Stimulated activated CD4-positive, alpha-beta T cell treated with anti-CD3 and anti-CD28 coated beads, Interleukin-2, amount 100 ng/mL, for 4 hours (primary cell): Measurements from ENCODE around the gene TRABD2B.

Experiments
- DNase-seq: peaks from one replicate; pipeline ENCODE4 v3.0.0-alpha.2; 2020; ENCODE audit warnings: low read depth

The TRABD2B gene

DNA sequence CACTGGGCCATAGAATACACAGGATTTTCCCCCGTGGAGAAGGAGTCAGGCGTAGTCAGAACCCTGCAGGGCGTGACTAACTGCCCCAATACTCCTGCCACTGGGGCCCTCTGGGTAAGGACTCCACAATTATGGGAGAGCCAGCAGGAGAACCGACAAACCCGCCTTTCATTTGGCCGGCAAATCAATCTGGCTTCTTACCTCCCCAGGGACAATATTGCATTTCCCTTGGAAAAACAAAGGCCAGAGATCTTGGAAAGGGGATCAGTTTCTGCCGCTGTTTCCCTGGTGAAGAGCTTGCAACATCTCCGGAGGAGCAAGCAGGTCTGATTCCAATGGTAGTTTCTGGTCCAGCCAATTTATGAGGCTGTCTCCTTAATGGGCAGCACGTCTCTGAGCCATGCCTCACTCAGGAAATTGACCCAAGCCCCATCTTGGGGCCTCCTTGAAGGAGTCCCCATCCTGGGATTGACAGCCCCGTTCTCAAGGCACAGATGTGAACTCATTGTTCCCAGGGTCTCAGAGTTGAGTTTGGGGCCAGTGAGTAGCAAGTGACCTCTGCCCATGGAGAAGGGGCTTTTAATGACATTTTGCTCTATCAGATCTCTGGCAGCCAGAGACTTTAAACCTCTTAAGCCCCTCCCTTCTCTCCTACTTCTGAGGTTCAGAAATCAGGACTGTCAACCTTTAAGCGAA lies 4.3 kb downstream of the TRABD2B start:
- no peak for DNase-seq

GRCh38 chr1:47991673-47992072 lies 5.5 kb downstream of the TRABD2B start:
- no peak for DNase-seq

DNA sequence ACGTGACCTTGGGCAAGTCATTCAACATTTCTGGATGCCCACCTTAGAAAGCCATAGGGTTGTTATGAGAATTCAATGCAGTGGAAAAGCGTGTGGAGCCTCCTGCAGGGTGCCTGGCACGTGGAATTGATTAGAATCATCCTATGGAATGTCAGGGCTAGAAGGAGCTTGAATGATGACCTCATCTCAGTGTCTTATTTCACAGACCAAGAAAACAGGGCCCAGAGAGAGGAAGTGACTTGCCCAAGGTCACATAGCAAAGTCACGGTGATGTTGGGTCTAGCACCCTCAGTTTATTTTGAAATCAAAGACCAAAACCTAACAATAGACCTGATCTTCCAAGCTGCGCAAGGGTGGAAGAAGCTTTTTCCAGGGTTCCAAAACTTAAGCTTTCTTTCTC lies 6.0 kb downstream of the TRABD2B start:
- no peak for DNase-seq

DNA sequence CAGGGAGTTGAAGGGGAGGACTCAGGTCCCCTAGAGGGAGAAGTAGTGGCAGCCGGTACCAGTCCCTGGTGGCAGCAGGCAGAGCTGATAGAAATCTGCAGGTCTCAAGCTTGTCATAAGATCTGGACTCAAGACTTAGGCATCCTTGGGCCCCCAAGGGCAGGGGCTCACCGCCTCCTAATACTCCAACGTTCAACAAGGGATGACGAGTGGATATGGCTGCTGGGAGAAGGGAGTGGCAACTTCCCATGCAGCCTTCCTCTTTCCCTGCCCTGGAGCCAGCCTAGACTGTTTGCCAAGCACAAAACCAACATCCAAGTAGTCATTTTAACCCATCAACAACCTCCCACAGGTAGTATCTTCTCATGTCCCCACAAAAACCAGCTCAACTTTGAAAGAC lies 6.9 kb downstream of the TRABD2B start:
- DNase-seq: no peak

DNA sequence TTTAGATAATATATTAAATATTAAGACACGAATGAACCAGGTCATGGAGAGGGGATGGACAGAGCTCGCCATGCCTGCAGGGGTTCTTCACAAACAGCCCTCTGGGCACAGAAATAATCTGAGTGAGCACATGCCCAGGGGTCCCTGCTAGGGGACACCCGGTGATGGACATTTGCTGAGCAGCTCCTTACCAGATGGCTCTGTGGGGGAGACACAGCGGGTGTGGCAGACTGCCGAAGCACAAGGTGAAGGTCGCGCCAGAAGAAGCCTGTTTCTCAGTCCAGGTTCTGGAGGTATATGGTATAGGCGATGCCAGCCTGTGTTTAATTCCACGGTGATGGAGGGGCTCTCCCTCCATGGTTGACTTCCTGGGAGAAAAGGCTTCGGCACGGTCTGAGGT lies 9.6 kb downstream of the TRABD2B start:
- no peak for DNase-seq

GRCh38 chr1:47986761-47987200 lies 10.4 kb downstream of the TRABD2B start:
- no peak for DNase-seq

- no peak for DNase-seq
Observed at GRCh38 chr1:47985018-47985417, 12.2 kb downstream of the TRABD2B start.

GRCh38 chr1:47984175-47984789 lies 12.9 kb downstream of the TRABD2B start:
- DNase-seq: no peak

DNA sequence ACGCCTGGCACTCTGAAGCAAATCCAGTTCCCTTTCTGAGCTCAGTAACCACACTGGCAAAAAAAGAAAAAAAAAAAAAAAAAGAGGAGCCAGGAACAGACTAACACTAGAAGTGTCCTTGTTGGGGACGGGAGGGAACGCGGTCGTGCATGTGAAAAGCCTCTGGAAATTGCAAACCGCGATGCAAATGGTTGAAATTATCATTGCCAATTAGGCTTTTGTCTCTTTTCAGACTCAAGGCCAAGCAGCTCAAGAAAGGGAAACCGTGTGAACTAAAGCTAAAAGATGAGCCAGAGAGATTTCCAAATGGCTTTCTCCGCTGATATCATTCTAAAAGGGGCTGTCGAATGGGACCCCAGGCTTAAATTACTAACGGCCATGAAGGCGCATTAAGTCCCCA lies 13.5 kb downstream of the TRABD2B start:
- DNase-seq: no peak

DNA sequence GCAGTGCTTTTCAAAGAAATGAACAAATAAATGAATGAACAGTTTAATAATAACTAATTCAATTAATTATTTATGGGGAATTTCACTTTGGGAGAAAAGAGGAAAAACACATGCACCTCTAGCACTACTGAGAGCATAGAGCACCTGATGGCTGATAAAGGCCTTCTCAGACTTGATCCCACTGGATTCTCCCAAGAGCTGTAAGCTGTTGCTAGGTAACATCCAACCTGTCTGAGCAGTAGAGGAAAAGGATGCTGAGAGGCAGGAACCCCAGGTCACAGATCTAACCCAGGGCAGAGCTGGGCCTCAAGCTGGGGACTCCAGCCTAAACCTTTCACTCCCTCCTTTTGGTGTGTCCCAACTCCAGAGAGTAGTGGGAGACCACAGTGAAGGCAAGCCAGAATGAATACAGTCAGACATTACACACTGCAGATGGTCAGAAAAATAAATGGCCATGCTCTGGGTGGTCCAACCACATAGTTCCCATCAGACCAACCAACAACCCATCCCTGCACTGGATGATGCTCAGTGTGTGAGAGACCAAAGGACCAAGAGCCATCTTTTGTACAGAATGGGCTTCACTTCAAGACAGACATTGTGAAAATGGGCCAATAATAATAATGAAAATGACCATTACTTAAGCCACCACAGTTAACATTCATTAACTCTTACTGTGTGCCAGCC lies 15.4 kb downstream of the TRABD2B start:
- no peak for DNase-seq

GRCh38 chr1:47980501-47980900 lies 16.7 kb downstream of the TRABD2B start:
- no peak for DNase-seq

- no peak for DNase-seq
Observed at GRCh38 chr1:47979724-47980123, 17.5 kb downstream of the TRABD2B start.

DNA sequence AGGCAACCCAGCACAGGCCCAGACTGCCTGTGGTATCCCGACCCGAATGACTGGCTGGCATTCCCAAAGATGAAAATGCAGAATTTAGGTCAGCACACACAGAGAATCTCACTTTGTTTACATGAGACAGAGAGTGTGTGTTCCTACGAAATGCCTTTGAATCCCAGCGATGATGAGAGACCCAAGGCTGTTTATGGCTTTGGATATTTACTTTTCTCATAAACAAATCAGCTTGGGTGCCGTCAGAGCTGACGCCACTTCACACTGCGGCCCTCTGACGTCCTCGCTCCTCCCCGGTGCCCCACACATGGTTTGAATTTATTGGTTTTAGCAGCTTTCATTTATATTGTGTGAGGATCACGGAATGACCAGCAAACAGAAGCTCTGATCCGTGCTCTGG lies 18.7 kb downstream of the TRABD2B start:
- no peak for DNase-seq

GRCh38 chr1:47976728-47977127 lies 20.5 kb downstream of the TRABD2B start:
- DNase-seq: no peak

DNA sequence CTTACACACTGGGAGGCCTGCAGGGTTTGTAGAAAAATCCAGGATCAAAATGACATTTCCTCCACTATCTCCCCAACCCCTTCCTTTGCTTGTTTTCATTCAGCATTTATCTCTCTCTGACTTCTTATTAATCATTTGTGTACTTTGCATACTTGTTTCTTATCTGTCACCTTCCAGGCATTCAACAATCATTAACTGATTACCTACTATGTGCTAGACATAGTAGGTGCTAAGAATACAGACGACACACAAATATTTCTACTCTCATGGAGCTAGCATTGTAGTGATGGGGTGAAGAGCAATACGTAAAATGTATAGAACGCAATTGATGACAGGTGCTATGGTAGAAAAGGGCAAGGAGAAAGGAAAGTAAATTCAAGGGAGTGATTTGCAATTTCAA lies 20.9 kb downstream of the TRABD2B start:
- DNase-seq: no peak

DNA sequence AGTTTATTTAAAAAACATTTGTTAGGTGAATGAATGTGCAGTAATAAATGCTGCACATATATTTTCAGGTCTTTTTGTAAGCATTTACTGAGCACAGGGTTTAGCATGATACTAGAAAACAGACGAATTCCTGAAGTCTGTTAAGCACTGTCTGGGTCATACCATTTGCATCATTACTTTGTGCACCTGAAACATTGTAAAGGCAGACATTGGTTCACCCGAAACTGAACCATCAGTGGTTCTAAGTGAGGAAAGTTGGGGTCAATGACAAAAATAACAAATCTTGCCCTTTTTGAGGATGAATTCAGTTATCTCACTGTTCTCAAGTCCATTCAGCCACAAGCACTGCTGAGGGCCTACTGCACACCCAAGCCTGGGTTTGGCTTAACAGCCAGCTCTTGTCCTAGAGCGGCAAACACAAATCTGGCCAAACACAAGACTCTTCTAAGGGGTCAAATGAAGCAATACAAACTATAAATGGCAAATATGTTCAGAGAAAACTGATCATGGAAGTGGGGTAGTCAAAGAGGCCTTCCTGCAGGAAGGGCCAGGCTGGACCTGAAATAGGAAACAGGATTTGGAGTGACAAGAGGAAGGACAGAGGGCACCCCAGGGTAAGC lies 21.8 kb downstream of the TRABD2B start:
- DNase-seq: no peak

DNA sequence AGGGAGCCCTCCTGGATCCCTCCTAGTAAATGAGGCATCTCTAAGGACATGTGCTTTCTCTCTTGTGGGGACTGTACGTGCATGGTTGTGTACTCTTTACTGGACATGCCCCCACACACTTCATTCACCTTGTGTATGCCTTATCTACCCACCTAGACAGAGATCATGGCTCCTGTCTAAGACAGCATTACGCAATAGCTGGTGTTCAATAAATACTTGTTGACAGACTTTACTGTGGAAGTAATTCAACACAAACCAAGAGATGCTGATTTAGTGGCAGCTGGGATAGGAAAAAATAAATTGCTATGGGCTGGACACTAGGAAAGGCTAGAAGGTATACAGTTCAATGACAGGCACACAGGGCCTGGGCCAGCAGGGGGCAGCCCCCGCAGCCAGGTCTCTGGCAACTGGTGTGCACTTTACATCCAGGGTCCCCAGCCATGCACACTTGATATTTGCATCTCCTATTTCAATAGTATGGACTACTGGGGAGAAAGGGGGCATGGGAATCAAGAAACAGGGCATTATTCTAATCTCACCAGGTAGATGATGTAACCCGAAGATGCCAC lies 24.2 kb downstream of the TRABD2B start:
- no peak for DNase-seq

DNA sequence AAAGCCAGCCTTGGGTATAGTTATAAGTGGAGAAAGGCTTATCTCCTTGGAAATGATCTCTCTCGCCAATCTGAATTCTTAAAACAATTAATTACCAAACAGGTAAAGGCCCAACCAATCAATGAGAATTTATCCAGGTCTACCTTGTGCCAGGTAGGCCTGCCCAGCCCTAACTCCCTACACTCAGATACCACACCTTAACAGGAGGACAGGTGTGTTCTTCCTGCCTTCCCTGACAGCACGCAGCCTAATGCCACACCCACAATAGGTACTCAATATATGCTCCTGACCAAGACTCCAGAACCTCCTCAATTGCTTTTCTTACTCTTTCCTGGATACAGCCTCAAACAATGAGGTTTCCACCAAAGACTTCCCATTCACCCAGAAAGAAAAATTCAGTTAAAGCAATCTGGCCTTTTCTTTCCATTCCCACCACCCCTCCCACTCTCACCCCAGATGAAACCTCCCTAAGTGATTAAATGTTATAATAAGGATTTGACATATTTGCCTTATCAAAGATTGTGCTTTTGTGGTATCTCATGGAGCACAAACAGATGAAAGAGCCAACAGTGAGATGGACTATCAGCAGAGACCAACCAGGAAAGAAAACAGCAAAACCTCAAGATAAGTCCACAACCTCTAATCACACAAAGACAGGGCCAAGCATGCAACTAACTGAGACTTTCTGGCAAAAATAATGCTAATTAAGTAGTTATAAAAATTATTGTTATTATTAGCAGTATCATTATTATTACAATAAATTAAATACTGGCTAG lies 25.6 kb downstream of the TRABD2B start:
- DNase-seq: no peak

- no peak for DNase-seq
Observed at GRCh38 chr1:47970882-47971281, 26.3 kb downstream of the TRABD2B start.

GRCh38 chr1:47969478-47969877 lies 27.7 kb downstream of the TRABD2B start:
- no peak for DNase-seq

DNA sequence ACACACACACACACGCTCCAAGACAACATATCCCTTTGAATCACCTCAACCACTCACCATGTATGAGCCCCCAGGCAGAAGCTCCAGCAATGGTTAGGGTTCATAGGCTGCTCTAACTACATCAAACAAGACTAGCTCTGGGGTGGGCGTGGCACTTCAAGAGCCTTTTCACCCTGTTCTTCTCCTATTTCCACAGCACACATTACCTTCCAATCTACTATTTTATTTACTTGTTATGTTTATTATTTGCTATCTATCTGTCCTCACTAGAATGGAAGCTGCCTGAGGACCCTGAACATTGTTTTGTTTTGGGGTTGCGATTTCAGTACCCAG lies 28.7 kb downstream of the TRABD2B start:
- no peak for DNase-seq
